ENCODE data around the gene ERG. TPM values are rescaled to one million over a fixed set of nuclear protein-coding genes. Genes with fewer than 3 reads are reported as not detected.
A peak's percentile ranks its signal among the peaks of the same experiment; 100 is the strongest.

The ERG gene
- total and polyA plus RNA-seq, 9 of the 15 experiments (the other 6 are each of a cell fraction or from before 2014, with no cell fraction given): 0.06 TPM; not detected in 8

- BruUV-seq (replicated peaks): no TSS peak
- peak; percentile 95 for ATAC-seq
- WGBS (ENCODE audit: insufficient coverage, low coverage, missing lambda C conversion rate): 4% methylated on average over 9 of the region's 9 CpGs
- H3K9me1 ChIP-seq (ENCODE audit: control insufficient read depth, insufficient read depth, low read length): no peaks in the 10 kb centered on the region
- no peaks in the 10 kb centered on the region for H3K4me1 ChIP-seq (replicated peaks in 1 of 2; ENCODE audit: control insufficient read depth in 2 of 2, insufficient read depth in 2 of 2, low read length in 2 of 2)
- no peaks in the 10 kb centered on the region for H3K9me3 ChIP-seq (replicated peaks; ENCODE audit: control insufficient read depth, insufficient read depth, low read depth, low read length)
- ChIA-PET CTCF (ENCODE audit: low intra/inter-chr PET ratio) (interaction anchor here (0.6 kb wide), 1 partner anchor 1012 kb away, joined by 4 read pairs; no protein-coding TSS in a partner anchor), POLR2A (interaction anchor here (0.6 kb wide), 2 partner anchors 162 to 420 kb away, joined by 3 read pairs; no protein-coding TSS in a partner anchor)
- peaks cover 17 to 24% of the 10 kb centered on the region in 2 experiments for H3K27me3 ChIP-seq (ENCODE audit: control insufficient read depth in 2 of 2, insufficient read depth in 2 of 2, low read length in 2 of 2)
- no peak overlapping the region for H3K27ac ChIP-seq (ENCODE audit: extremely low read depth, low read depth, low read length)
- intact Hi-C loops (cut with micrococcal nuclease): loop anchor here (2.0 to 10.0 kb wide), 2 partner anchors 209 to 633 kb away; no protein-coding TSS in a partner anchor
- no peak overlapping the region for H2AFZ ChIP-seq (ENCODE audit: low read depth, low read length)
- H4K20me1 ChIP-seq (replicated peaks; ENCODE audit: control insufficient read depth, insufficient read depth, low read length): 0 out of 2 replicates have a peak, but pooled peaks cover 6% of the 10 kb centered on the region
- peak in 3 of 4 experiments; percentile 20 to 60 (median 31) for DNase-seq (ENCODE audit: extremely low read depth in 1 of 4, low spot score in 3 of 4)
- H3K9ac ChIP-seq (ENCODE audit: insufficient read depth in 1 of 2, low read depth in 2 of 2, low read length in 2 of 2): no peak overlapping the region
- in situ Hi-C loops (cut with MboI): no loop called here
- H3K79me2 ChIP-seq (ENCODE audit: control insufficient read depth, insufficient read depth, low read length): no peaks in the 10 kb centered on the region
- no peaks in the 10 kb centered on the region for H3K36me3 ChIP-seq (ENCODE audit: control insufficient read depth, insufficient read depth, low read length)
- peak; percentile 96 for FAIRE-seq
- no peak overlapping the region for H3K4me3 ChIP-seq
- no peak overlapping the region for H3K4me2 ChIP-seq (ENCODE audit: insufficient read depth, low read length)
- TF ChIP-seq CTCF (IDR thresholded peaks at IDR 0.05 in 2 of 3, conservative IDR thresholded peaks at IDR 0.05 in 1 of 3; ENCODE audit: insufficient read depth in 2 of 3, low read depth in 1 of 3, low read length in 3 of 3) (peak; percentile 57 to 75 (median 66)), TEAD1 (CRISPR knock-in tag; IDR thresholded peaks at IDR 0.05) (peak; percentile 72 to 85; a peak in 3 of 4 replicates), TBP (optimal IDR thresholded peaks at IDR 0.05; ENCODE audit: low read depth, low read length) (no peak), TEAD2 (tag; IDR thresholded peaks at IDR 0.05) (peak; percentile 65; the same call in 1 of the 2 replicates), ATF1 (CRISPR knock-in tag; IDR thresholded peaks at IDR 0.05) (no peak), ATF1 (tag; IDR thresholded peaks at IDR 0.05) (no peak), SPI1 (IDR thresholded peaks at IDR 0.05; ENCODE audit: borderline replicate concordance, low read depth, low read length) (peak; percentile 33; the same call in 1 of the 2 replicates), TEAD4 (IDR thresholded peaks at IDR 0.05; ENCODE audit: low read length) (peak; percentile 53; the same call in 1 of the 2 replicates), TEAD4 (CRISPR knock-in tag; IDR thresholded peaks at IDR 0.05; ENCODE audit: borderline replicate concordance) (no peak), ZBTB1 (CRISPR knock-in tag; IDR thresholded peaks at IDR 0.05; ENCODE audit: borderline replicate concordance, low read depth) (no peak), SMC3 (conservative IDR thresholded peaks at IDR 0.05; ENCODE audit: insufficient read depth, low read depth, low read length) (0 out of 2 replicates have a peak, but pooled peaks have one; percentile 52)
Measured at GRCh38 chr21:38505654-38506523, 7.6 kb upstream of the ERG start.
